Measurements from ENCODE around the gene ANO2. TPM values are rescaled to one million over a fixed set of nuclear protein-coding genes. Genes with fewer than 3 reads are reported as not detected.

ANO2 gene
- total RNA-seq, 3 donors from 2014 or later (not counting 1 experiment from before 2014, with no cell fraction given): not detected

DNA sequence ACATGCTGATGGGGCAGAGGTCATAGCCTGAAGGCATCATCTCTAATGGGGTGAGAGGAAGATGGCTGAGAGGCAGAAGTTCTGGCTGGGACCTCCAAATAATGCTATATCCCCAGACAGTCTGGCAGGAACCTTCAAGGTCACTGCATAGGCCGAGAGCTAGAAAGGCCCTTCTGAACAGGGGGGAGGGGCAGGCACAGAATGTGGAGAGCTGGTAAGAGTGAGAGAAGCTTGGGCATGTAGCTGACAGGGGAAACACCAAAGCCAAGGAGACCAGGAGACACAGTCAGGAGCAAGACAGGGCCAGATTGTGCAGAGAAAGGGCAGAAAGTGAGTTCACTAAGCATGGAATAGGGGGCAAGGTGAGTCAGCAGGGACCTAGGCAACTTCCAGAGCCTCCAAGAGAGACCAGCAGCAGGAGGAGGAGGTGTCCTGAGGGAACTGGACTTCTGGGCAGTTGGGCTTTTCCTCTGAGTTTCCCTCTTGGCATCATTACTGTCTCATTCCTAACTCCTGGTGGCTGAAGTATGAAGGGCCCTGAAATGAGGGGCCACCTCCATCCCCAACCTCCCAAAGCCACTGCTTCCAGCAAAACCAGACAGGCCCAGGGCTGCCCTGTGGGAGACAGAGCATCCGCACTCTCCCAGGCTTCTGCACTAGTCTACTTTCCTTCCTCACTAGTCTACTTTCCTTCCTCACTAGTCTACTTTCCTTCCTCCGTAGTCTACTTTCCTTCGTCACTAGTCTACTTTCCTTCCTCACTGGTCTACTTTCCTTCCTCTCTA, 17.1 kb downstream of the ANO2 start:
- Histone ChIP-seq H3K4me3 (ENCODE audit: low read length) (no peak overlapping the region), H3K9me3 (ENCODE audit: control insufficient read depth, insufficient read depth, low read length) (no peaks in the 10 kb centered on the region), H3K36me3 (ENCODE audit: control insufficient read depth, insufficient read depth, low read length) (no peaks in the 10 kb centered on the region), H3K27ac (ENCODE audit: low read length) (no peak overlapping the region), H3K4me1 (ENCODE audit: control insufficient read depth, insufficient read depth, low read length) (no peaks in the 10 kb centered on the region), H3K27me3 (ENCODE audit: control insufficient read depth, insufficient read depth, low read length) (no peaks in the 10 kb centered on the region)
- Mint-ChIP-seq H3K27me3 (ENCODE audit: low read depth in 2 of 2) (peaks cover 5 to 10% of the 10 kb centered on the region in 2 donors), H3K4me3 (no peak overlapping the region), H3K36me3 (no peaks in the 10 kb centered on the region), H3K4me1 (no peaks in the 10 kb centered on the region), H3K27ac (no peak overlapping the region), H3K9me3 (no peaks in the 10 kb centered on the region)
- ATAC-seq (no peak), DNase-seq (no peak)
- WGBS (ENCODE audit: insufficient coverage): 83% methylated on average over 4 of the region's 4 CpGs
- TF ChIP-seq, protein P1, sequence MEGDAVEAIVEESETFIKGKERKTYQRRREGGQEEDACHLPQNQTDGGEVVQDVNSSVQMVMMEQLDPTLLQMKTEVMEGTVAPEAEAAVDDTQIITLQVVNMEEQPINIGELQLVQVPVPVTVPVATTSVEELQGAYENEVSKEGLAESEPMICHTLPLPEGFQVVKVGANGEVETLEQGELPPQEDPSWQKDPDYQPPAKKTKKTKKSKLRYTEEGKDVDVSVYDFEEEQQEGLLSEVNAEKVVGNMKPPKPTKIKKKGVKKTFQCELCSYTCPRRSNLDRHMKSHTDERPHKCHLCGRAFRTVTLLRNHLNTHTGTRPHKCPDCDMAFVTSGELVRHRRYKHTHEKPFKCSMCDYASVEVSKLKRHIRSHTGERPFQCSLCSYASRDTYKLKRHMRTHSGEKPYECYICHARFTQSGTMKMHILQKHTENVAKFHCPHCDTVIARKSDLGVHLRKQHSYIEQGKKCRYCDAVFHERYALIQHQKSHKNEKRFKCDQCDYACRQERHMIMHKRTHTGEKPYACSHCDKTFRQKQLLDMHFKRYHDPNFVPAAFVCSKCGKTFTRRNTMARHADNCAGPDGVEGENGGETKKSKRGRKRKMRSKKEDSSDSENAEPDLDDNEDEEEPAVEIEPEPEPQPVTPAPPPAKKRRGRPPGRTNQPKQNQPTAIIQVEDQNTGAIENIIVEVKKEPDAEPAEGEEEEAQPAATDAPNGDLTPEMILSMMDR (IDR thresholded peaks at IDR 0.05): no peak
- intact Hi-C loops (cut with micrococcal nuclease): no loop called here

DNA sequence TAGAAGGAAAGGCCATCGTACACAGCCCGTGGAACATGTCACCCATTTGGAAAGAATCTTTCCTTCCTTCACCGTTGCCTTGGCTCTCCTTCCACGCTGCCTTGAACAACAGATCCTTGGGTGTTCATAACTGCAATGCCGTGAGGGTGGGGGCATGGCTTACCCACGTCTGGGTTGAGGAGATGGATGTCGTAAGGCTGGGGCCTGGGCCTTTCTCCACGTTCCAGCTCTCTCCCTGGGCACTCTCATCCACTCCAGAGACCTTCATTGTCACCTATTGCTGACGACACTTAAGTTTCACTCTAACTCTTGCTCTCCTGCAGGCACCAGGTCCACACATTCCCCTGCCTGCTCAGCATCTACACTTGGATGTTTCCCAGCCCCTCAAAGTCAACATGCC, 19.4 kb downstream of the ANO2 start:
- no peaks in the 10 kb centered on the region for H3K9me3 ChIP-seq (ENCODE audit: control insufficient read depth, insufficient read depth, low read length)
- no peaks in the 10 kb centered on the region for H3K36me3 Mint-ChIP-seq
- H3K4me3 ChIP-seq (ENCODE audit: low read length): no peak overlapping the region
- H3K36me3 ChIP-seq (ENCODE audit: control insufficient read depth, insufficient read depth, low read length): no peaks in the 10 kb centered on the region
- no peak overlapping the region for H3K27ac ChIP-seq (ENCODE audit: low read length)
- no peak overlapping the region for H3K4me3 Mint-ChIP-seq
- H3K9me3 Mint-ChIP-seq: no peaks in the 10 kb centered on the region
- H3K27ac Mint-ChIP-seq: no peak overlapping the region
- H3K27me3 Mint-ChIP-seq (ENCODE audit: low read depth in 2 of 2): peaks cover 5% of the 10 kb centered on the region in 2 donors
- intact Hi-C loops (cut with micrococcal nuclease): no loop called here
- ATAC-seq (no peak), DNase-seq (no peak)
- no peaks in the 10 kb centered on the region for H3K4me1 Mint-ChIP-seq
- 91% methylated on average over 9 of the region's 9 CpGs for WGBS (ENCODE audit: insufficient coverage)
- H3K4me1 ChIP-seq (ENCODE audit: control insufficient read depth, insufficient read depth, low read length): no peaks in the 10 kb centered on the region
- TF ChIP-seq, protein P1 (IDR thresholded peaks at IDR 0.05): no peak
- no peaks in the 10 kb centered on the region for H3K27me3 ChIP-seq (ENCODE audit: control insufficient read depth, insufficient read depth, low read length)

DNA sequence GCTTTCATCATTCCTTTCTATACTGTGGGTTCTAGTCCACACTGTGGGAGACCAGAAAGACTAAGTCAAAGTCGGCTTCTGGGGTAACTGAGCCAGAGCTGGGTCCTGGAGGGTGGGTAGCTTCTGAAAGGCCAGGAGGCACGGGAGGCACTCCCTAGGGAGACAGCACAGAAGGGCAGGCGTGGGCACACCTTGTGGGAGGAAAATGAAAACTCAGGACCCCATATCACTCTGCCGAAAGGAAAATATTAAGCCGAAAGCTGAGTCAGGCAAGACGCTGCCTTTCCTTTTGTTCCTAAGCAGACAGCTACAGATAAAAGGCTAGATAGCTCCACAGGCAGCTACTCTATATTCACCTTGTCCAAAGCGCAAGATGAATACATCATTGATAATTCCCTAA, 20.7 kb downstream of the ANO2 start:
- no peak overlapping the region for H3K4me3 ChIP-seq (ENCODE audit: low read length)
- no peak overlapping the region for H3K4me3 Mint-ChIP-seq
- H3K9me3 ChIP-seq (ENCODE audit: control insufficient read depth, insufficient read depth, low read length): no peaks in the 10 kb centered on the region
- intact Hi-C loops (cut with micrococcal nuclease): no loop called here
- no peaks in the 10 kb centered on the region for H3K4me1 ChIP-seq (ENCODE audit: control insufficient read depth, insufficient read depth, low read length)
- H3K36me3 ChIP-seq (ENCODE audit: control insufficient read depth, insufficient read depth, low read length): no peaks in the 10 kb centered on the region
- WGBS (ENCODE audit: insufficient coverage): 87% methylated on average over 7 of the region's 7 CpGs
- H3K27ac Mint-ChIP-seq: no peak overlapping the region
- no peaks in the 10 kb centered on the region for H3K9me3 Mint-ChIP-seq
- H3K27me3 Mint-ChIP-seq (ENCODE audit: low read depth in 2 of 2): peaks cover 5% of the 10 kb centered on the region in 2 donors
- no peaks in the 10 kb centered on the region for H3K36me3 Mint-ChIP-seq
- ATAC-seq (no peak), DNase-seq (no peak)
- H3K27me3 ChIP-seq (ENCODE audit: control insufficient read depth, insufficient read depth, low read length): no peaks in the 10 kb centered on the region
- H3K4me1 Mint-ChIP-seq: no peaks in the 10 kb centered on the region
- TF ChIP-seq, protein P1 (IDR thresholded peaks at IDR 0.05): no peak
- no peak overlapping the region for H3K27ac ChIP-seq (ENCODE audit: low read length)

DNA sequence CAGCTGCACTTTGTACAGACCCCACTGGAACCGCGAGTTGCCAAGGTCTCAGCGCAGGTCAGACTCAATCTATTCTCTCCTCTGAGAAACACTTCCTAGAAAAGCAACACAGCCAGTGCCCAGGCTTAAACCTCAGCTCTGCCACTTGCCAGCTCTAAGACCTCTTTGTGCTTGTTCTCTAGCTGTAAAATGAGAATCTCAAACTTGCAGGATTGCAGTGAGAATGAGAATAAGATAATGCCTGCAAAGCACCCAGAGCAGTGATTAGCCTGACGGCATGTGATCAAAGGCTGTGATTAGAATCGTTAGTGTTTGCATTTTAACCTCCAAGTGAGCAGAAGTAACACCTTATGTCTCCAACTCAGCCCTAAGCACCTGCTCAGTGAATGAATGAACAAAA, 21.3 kb downstream of the ANO2 start:
- Mint-ChIP-seq H3K27me3 (ENCODE audit: low read depth in 2 of 2) (peaks cover 5% of the 10 kb centered on the region in 2 donors), H3K4me1 (no peaks in the 10 kb centered on the region), H3K9me3 (no peaks in the 10 kb centered on the region), H3K4me3 (no peak overlapping the region), H3K36me3 (no peaks in the 10 kb centered on the region), H3K27ac (no peak overlapping the region)
- Histone ChIP-seq H3K4me3 (ENCODE audit: low read length) (no peak overlapping the region), H3K4me1 (ENCODE audit: control insufficient read depth, insufficient read depth, low read length) (no peaks in the 10 kb centered on the region), H3K9me3 (ENCODE audit: control insufficient read depth, insufficient read depth, low read length) (no peaks in the 10 kb centered on the region), H3K27ac (ENCODE audit: low read length) (no peak overlapping the region), H3K27me3 (ENCODE audit: control insufficient read depth, insufficient read depth, low read length) (no peaks in the 10 kb centered on the region), H3K36me3 (ENCODE audit: control insufficient read depth, insufficient read depth, low read length) (no peaks in the 10 kb centered on the region)
- 89% methylated on average over 5 of the region's 5 CpGs for WGBS (ENCODE audit: insufficient coverage)
- TF ChIP-seq, protein P1 (IDR thresholded peaks at IDR 0.05): no peak
- DNase-seq: no peak
- ATAC-seq: no peak
- intact Hi-C loops (cut with micrococcal nuclease): no loop called here
